ENCODE results near the gene CELF4.

CELF4 gene

GRCh38 chr18:37565101-37565976 lies at the start of gene CELF4:
Gene CELF4 (minus strand): TSS chr18:37565798.
- DNase-seq (ENCODE audit: low read depth in 2 of 2), result no peak

GRCh38 chr18:37613253-37613565 lies 47.6 kb upstream of the CELF4 start:
- DNase-seq (ENCODE audit: low read depth in 2 of 2), result no peak

GRCh38 chr18:37612524-37613252 lies 47.1 kb upstream of the CELF4 start:
- no peak for DNase-seq (ENCODE audit: low read depth in 2 of 2)

- no peak for DNase-seq (ENCODE audit: low read depth in 2 of 2)
Measured at GRCh38 chr18:37611614-37612279, 46.1 kb upstream of the CELF4 start.

GRCh38 chr18:37608876-37609275 lies 43.3 kb upstream of the CELF4 start:
- DNase-seq (ENCODE audit: low read depth in 2 of 2), result no peak

GRCh38 chr18:37607281-37607680 lies 41.7 kb upstream of the CELF4 start:
- no peak for DNase-seq (ENCODE audit: low read depth in 2 of 2)

GRCh38 chr18:37604032-37604431 lies 38.4 kb upstream of the CELF4 start:
- no peak for DNase-seq (ENCODE audit: low read depth in 2 of 2)

- no peak for DNase-seq (ENCODE audit: low read depth in 2 of 2)
Measured at GRCh38 chr18:37598966-37599896, 33.6 kb upstream of the CELF4 start.

GRCh38 chr18:37598396-37598795 lies 32.8 kb upstream of the CELF4 start:
- DNase-seq (ENCODE audit: low read depth in 2 of 2), result no peak

GRCh38 chr18:37590346-37590745 lies 24.7 kb upstream of the CELF4 start:
- no peak for DNase-seq (ENCODE audit: low read depth in 2 of 2)

- no peak for DNase-seq (ENCODE audit: low read depth in 2 of 2)
Measured at GRCh38 chr18:37588289-37588688, 22.7 kb upstream of the CELF4 start.

- DNase-seq (ENCODE audit: low read depth in 2 of 2), result no peak
Measured at GRCh38 chr18:37586656-37587225, 21.1 kb upstream of the CELF4 start.

- no peak for DNase-seq (ENCODE audit: low read depth in 2 of 2)
Measured at GRCh38 chr18:37584952-37585695, 19.5 kb upstream of the CELF4 start.

GRCh38 chr18:37584217-37584616 lies 18.6 kb upstream of the CELF4 start:
- DNase-seq (ENCODE audit: low read depth in 2 of 2), result no peak

- no peak for DNase-seq (ENCODE audit: low read depth in 2 of 2)
Measured at GRCh38 chr18:37582261-37582660, 16.7 kb upstream of the CELF4 start.

- no peak for DNase-seq (ENCODE audit: low read depth in 2 of 2)
Measured at GRCh38 chr18:37578886-37579513, 13.4 kb upstream of the CELF4 start.

GRCh38 chr18:37578182-37578678 lies 12.6 kb upstream of the CELF4 start:
- DNase-seq (ENCODE audit: low read depth in 2 of 2), result no peak

GRCh38 chr18:37577051-37577611 lies 11.5 kb upstream of the CELF4 start:
- DNase-seq (ENCODE audit: low read depth in 2 of 2), result no peak

GRCh38 chr18:37575646-37576045 lies 10.0 kb upstream of the CELF4 start:
- no peak for DNase-seq (ENCODE audit: low read depth in 2 of 2)
